ENCODE measurements around the gene SP3. TPM values are rescaled to one million over a fixed set of nuclear protein-coding genes. Genes with fewer than 3 reads are reported as not detected.

Gene SP3
- total RNA-seq, 3 donors from 2014 or later, result 104 to 174 (median 134) TPM

DNA sequence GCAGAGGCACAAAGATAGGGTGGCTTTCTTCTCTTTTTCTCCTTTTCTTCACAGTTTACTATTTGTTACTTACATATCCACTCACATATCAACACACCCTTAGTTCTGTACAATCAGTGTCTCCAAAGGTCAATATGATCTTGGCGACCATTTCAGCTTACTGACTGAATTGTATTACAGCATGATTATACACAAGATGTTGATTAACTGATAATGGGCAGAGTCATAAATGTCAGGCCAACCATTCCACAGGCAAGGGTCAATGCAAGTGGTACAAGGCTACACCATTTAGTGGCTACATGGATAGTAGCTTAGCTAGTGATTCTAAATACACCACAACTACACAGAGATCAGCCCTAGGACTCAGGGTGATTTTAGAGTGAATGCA is 20.4 kb upstream of the SP3 start:
- Histone ChIP-seq H3K4me3 (no peak overlapping the region), H3K27me3 (no peaks in the 10 kb centered on the region), H3K4me1 (peaks cover 14 to 32% of the 10 kb centered on the region in 2 donors), H3K9me3 (no peaks in the 10 kb centered on the region), H3K36me3 (no peaks in the 10 kb centered on the region), H3K27ac (peak overlapping the region; percentile 83 to 91)
- no peak for TF ChIP-seq POLR2AphosphoS5 (IDR thresholded peaks at IDR 0.05)
- TF ChIP-seq POLR2A (IDR thresholded peaks at IDR 0.05), result no peak
- TF ChIP-seq, protein P1, sequence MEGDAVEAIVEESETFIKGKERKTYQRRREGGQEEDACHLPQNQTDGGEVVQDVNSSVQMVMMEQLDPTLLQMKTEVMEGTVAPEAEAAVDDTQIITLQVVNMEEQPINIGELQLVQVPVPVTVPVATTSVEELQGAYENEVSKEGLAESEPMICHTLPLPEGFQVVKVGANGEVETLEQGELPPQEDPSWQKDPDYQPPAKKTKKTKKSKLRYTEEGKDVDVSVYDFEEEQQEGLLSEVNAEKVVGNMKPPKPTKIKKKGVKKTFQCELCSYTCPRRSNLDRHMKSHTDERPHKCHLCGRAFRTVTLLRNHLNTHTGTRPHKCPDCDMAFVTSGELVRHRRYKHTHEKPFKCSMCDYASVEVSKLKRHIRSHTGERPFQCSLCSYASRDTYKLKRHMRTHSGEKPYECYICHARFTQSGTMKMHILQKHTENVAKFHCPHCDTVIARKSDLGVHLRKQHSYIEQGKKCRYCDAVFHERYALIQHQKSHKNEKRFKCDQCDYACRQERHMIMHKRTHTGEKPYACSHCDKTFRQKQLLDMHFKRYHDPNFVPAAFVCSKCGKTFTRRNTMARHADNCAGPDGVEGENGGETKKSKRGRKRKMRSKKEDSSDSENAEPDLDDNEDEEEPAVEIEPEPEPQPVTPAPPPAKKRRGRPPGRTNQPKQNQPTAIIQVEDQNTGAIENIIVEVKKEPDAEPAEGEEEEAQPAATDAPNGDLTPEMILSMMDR (IDR thresholded peaks at IDR 0.05), result no peak
- no peak for DNase-seq (ENCODE audit: low spot score in 2 of 2)
- intact Hi-C loops (cut with DNase I; ENCODE audit: low total_unique reads), result no loop called here

DNA sequence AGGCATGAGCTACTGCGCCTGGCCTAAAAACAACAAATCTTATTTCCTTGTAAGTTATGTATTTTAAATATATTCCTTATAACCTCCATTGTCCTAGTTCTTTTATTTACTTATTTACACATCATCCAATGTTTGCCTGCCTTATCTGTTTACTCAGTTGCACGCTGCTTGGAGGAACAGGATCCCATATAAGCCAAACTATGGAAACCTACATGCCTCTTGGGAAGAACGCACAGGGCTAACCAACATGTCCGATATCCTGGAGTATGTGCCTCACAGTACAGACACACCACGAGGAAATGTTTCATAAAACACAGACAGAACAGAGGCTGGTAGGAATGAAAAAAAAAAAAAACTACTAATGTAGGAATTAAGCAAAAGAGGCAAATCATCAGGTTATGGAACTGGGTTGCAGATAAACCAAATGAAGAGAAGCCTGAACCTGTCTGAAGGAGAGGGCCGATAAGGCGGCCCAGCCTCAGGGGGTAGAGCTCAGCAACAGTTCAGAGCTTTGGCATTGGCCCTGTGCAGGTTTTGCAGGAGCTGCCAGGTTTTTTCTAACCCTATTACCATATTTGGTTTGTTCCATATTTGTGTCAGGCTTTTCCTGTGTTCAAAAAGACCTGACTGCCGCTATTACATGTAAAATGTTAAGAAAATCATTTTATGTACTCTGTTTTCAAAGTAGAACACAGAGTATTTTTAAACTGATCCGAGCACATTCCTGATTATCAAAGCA is 19.9 kb upstream of the SP3 start:
- intact Hi-C loops (cut with DNase I; ENCODE audit: low total_unique reads), result no loop called here
- no peak for DNase-seq (ENCODE audit: low spot score in 2 of 2)
- H3K36me3 ChIP-seq, result no peaks in the 10 kb centered on the region

DNA sequence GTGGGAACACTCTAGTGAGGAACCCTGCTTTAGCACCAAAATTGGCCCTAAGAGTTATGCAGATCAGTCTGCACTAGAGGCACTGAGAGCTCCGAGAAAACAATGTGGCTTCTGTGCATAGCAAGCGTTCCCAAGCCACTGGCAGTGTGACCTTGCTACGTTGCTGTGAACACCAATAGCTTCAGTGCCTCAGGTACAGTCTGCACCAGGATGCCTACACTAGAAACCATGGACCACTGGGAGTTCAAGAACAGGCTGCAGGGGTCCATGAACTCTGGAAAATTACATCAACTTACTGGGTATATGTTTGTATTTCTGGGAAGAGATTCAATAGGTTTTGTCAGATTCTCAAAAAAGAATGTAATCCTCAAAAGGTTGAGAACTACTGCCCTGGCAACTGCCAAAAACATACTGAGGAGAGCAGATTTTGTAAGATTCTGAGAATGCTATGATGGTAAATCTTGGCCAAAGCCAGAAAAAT is 18.3 kb upstream of the SP3 start:
- Histone ChIP-seq H3K27me3 (no peaks in the 10 kb centered on the region), H3K36me3 (no peaks in the 10 kb centered on the region), H3K4me3 (peak overlapping the region in 1 of 3 donors; percentile 3), H3K9me3 (no peaks in the 10 kb centered on the region), H3K27ac (peak overlapping the region; percentile 83 to 84), H3K4me1 (peaks cover 14 to 32% of the 10 kb centered on the region in 2 donors)
- intact Hi-C loops (cut with DNase I; ENCODE audit: low total_unique reads), result no loop called here
- TF ChIP-seq, protein P1 (IDR thresholded peaks at IDR 0.05), result no peak
- no peak for TF ChIP-seq POLR2A (IDR thresholded peaks at IDR 0.05)
- TF ChIP-seq POLR2AphosphoS5 (IDR thresholded peaks at IDR 0.05), result no peak
- DNase-seq (ENCODE audit: low spot score in 2 of 2), result peak in 1 of 2 donors; percentile 69

More for the DNA sequence above, 19.9 kb upstream of the SP3 start:
- H3K27ac ChIP-seq, result peak overlapping the region; percentile 83 to 91
- peaks cover 14 to 32% of the 10 kb centered on the region in 2 donors for H3K4me1 ChIP-seq
- H3K27me3 ChIP-seq, result no peaks in the 10 kb centered on the region
- no peak overlapping the region for H3K4me3 ChIP-seq
- H3K9me3 ChIP-seq, result no peaks in the 10 kb centered on the region
- TF ChIP-seq, protein P1 (IDR thresholded peaks at IDR 0.05), result no peak
- TF ChIP-seq POLR2A (IDR thresholded peaks at IDR 0.05), result no peak
- TF ChIP-seq POLR2AphosphoS5 (IDR thresholded peaks at IDR 0.05), result no peak

DNA sequence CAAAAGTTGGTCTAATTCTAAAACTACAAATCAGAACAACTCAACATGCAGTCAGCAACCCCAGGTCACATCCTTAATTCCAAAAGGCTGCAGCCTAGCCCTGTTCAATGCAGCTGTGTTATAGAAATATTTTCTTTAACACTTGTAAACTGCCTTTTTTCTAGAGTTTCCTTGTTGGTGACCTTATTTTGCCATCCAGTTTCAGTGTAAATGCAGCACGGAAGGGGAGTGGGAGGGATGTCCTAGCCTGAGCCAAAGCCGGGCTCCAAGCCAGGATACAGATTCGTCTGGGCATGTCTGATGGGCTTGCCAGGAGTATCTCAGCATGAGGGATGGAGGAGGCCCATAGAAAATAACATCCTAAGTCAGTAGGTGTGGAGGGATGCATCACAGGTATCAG is 17.7 kb upstream of the SP3 start:
- Histone ChIP-seq H3K9me3 (no peaks in the 10 kb centered on the region), H3K4me1 (peaks cover 14 to 32% of the 10 kb centered on the region in 2 donors), H3K36me3 (no peaks in the 10 kb centered on the region), H3K27ac (peak overlapping the region; percentile 83 to 84), H3K4me3 (peak overlapping the region in 1 of 3 donors; percentile 3), H3K27me3 (no peaks in the 10 kb centered on the region)
- TF ChIP-seq, protein P1 (IDR thresholded peaks at IDR 0.05), result no peak
- TF ChIP-seq POLR2AphosphoS5 (IDR thresholded peaks at IDR 0.05) (no peak), POLR2A (IDR thresholded peaks at IDR 0.05) (no peak)
- intact Hi-C loops (cut with DNase I; ENCODE audit: low total_unique reads), result no loop called here
- DNase-seq (ENCODE audit: low spot score in 2 of 2), result peak in 1 of 2 donors; percentile 79

DNA sequence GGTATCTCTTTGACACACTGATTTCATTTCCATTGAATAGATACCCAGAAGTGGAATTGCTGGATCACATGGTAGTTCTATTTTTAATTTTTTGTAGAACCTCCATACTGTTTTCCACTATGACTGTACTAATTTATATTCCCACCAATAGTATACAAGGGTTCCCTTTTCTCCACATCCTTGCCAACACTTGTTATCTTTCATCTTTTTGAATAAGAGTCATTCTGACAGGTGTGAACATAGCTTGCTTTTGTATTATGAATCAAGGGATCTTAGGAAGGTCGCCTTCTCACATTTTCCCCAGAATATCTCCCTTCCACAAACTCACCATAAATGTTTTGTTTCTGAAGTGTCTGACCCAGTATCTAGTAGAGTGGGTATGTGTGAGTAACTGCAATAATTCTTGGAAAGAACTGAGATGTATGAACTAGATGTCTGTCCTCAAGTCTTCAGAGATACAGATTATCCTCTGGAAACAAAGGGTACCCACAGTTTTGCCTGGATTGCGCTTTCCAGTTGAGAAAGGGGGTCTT is 17.1 kb upstream of the SP3 start:
- peak overlapping the region; percentile 83 to 84 for H3K27ac ChIP-seq
- intact Hi-C loops (cut with DNase I; ENCODE audit: low total_unique reads), result no loop called here

More for the DNA sequence above, 17.1 kb upstream of the SP3 start:
- Histone ChIP-seq H3K36me3 (no peaks in the 10 kb centered on the region), H3K4me1 (peaks cover 14 to 30% of the 10 kb centered on the region in 2 donors), H3K9me3 (no peaks in the 10 kb centered on the region), H3K27me3 (no peaks in the 10 kb centered on the region), H3K4me3 (no peak overlapping the region)
- DNase-seq (ENCODE audit: low spot score in 2 of 2), result no peak
- TF ChIP-seq, protein P1 (IDR thresholded peaks at IDR 0.05), result no peak
- TF ChIP-seq POLR2A (IDR thresholded peaks at IDR 0.05) (no peak), POLR2AphosphoS5 (IDR thresholded peaks at IDR 0.05) (no peak)
